Ectodermal cell (in vitro differentiated cells): ENCODE measurements around the gene TBCA.

ENCODE experiments used
- H3K27ac ChIP-seq: 2 replicates; pipeline ENCODE4 v1.7.0; 2013; ENCODE audit warnings: mild to moderate bottlenecking, low read depth, low read length; ENCODE audit not compliant: insufficient read depth, poor library complexity, severe bottlenecking
- H3K27me3 ChIP-seq: 2 replicates; pipeline ENCODE4 v1.7.0; 2013; ENCODE audit warnings: mild to moderate bottlenecking, low read length; ENCODE audit not compliant: insufficient read depth, control insufficient read depth, poor library complexity, severe bottlenecking
- H3K36me3 ChIP-seq: one replicate; pipeline ENCODE4 v1.7.0; 2013; ENCODE audit warnings: low read length; ENCODE audit not compliant: control insufficient read depth, insufficient read depth
- H3K4me1 ChIP-seq: one replicate; pipeline ENCODE4 v1.7.0; 2013; ENCODE audit warnings: low read length; ENCODE audit not compliant: control insufficient read depth, insufficient read depth
- H3K4me3 ChIP-seq: 2 replicates; pipeline ENCODE4 v1.7.0; 2013; ENCODE audit warnings: low read depth, low read length, control low read depth; ENCODE audit not compliant: insufficient read depth
- H3K9me3 ChIP-seq: 2 replicates; pipeline ENCODE4 v1.7.0; 2013; ENCODE audit warnings: mild to moderate bottlenecking, low read length, moderate library complexity; ENCODE audit not compliant: control insufficient read depth
- WGBS, 2 experiments: methylation state at CpG; one replicate each; pipeline ENCODE4 v1.1.7; 2013; ENCODE audit warnings: missing lambda C conversion rate in 2 of 2; 5-methylcytosine and 5-hydroxymethylcytosine counted together

TBCA gene

GRCh38 chr5:77748160-77748559 is 28.0 kb downstream of the TBCA start:
- WGBS, 2 experiments, result 42% methylated on average over 1 of the region's 2 CpGs; no CpG with 5 or more reads in 1 of the 2 experiments
- H3K9me3 ChIP-seq, result no peaks in the 10 kb centered on the region
- H3K4me1 ChIP-seq, result no peaks in the 10 kb centered on the region
- H3K27ac ChIP-seq, result no peak overlapping the region
- H3K27me3 ChIP-seq, result no peaks in the 10 kb centered on the region
- no peaks in the 10 kb centered on the region for H3K36me3 ChIP-seq
- no peak overlapping the region for H3K4me3 ChIP-seq

GRCh38 chr5:77744116-77744515 is 32.0 kb downstream of the TBCA start:
- H3K27me3 ChIP-seq, result no peaks in the 10 kb centered on the region
- 66 to 79% methylated on average over 2 of the region's 2 CpGs for WGBS, 2 experiments

GRCh38 chr5:77743181-77743580 is 33.0 kb downstream of the TBCA start:
- Histone ChIP-seq H3K4me3 (no peak overlapping the region), H3K27me3 (no peaks in the 10 kb centered on the region), H3K27ac (no peak overlapping the region), H3K36me3 (no peaks in the 10 kb centered on the region), H3K4me1 (no peaks in the 10 kb centered on the region), H3K9me3 (no peaks in the 10 kb centered on the region)
- WGBS, 2 experiments, result 89 to 90% methylated on average over 3 of the region's 3 CpGs

More at GRCh38 chr5:77744116-77744515, 32.0 kb downstream of the TBCA start:
- H3K4me3 ChIP-seq, result no peak overlapping the region
- no peak overlapping the region for H3K27ac ChIP-seq
- H3K9me3 ChIP-seq, result no peaks in the 10 kb centered on the region
- H3K36me3 ChIP-seq, result no peaks in the 10 kb centered on the region
- no peaks in the 10 kb centered on the region for H3K4me1 ChIP-seq

- Histone ChIP-seq H3K27me3 (no peaks in the 10 kb centered on the region), H3K36me3 (no peaks in the 10 kb centered on the region), H3K27ac (no peak overlapping the region), H3K4me1 (no peaks in the 10 kb centered on the region), H3K4me3 (no peak overlapping the region), H3K9me3 (no peaks in the 10 kb centered on the region)
- WGBS, 2 experiments, result 95 to 100% methylated on average over 3 of the region's 3 CpGs
These were observed 34.5 kb downstream of the TBCA start for GRCh38 chr5:77741608-77742007.

GRCh38 chr5:77734885-77735284 is 41.3 kb downstream of the TBCA start:
- no peak overlapping the region for H3K4me3 ChIP-seq
- WGBS, 2 experiments, result 100% methylated on average over 1 of the region's 2 CpGs; no CpG with 5 or more reads in 1 of the 2 experiments
- H3K36me3 ChIP-seq, result peaks cover 4% of the 10 kb centered on the region
- no peak overlapping the region for H3K27ac ChIP-seq
- H3K9me3 ChIP-seq, result no peaks in the 10 kb centered on the region
- no peaks in the 10 kb centered on the region for H3K4me1 ChIP-seq
- H3K27me3 ChIP-seq, result no peaks in the 10 kb centered on the region

GRCh38 chr5:77733130-77733529 is 43.0 kb downstream of the TBCA start:
- WGBS, 2 experiments, result 92 to 95% methylated on average over 3 of the region's 3 CpGs
- H3K4me1 ChIP-seq, result no peaks in the 10 kb centered on the region
- no peaks in the 10 kb centered on the region for H3K9me3 ChIP-seq
- no peak overlapping the region for H3K4me3 ChIP-seq
- H3K36me3 ChIP-seq, result peaks cover 4% of the 10 kb centered on the region
- no peak overlapping the region for H3K27ac ChIP-seq
- no peaks in the 10 kb centered on the region for H3K27me3 ChIP-seq

- Histone ChIP-seq H3K27me3 (no peaks in the 10 kb centered on the region), H3K4me3 (no peak overlapping the region), H3K9me3 (no peaks in the 10 kb centered on the region), H3K36me3 (no peaks in the 10 kb centered on the region), H3K4me1 (no peaks in the 10 kb centered on the region), H3K27ac (no peak overlapping the region)
- 79 to 100% methylated on average over 1 of the region's 3 CpGs for WGBS, 2 experiments
These were observed 48.9 kb downstream of the TBCA start for GRCh38 chr5:77727190-77727589.

GRCh38 chr5:77725616-77726015 is 50.5 kb downstream of the TBCA start:
- Histone ChIP-seq H3K4me3 (no peak overlapping the region), H3K27me3 (no peaks in the 10 kb centered on the region), H3K9me3 (no peaks in the 10 kb centered on the region), H3K36me3 (no peaks in the 10 kb centered on the region), H3K27ac (no peak overlapping the region), H3K4me1 (no peaks in the 10 kb centered on the region)
- 95 to 97% methylated on average over 7 of the region's 7 CpGs for WGBS, 2 experiments

- Histone ChIP-seq H3K4me3 (no peak overlapping the region), H3K27me3 (no peaks in the 10 kb centered on the region), H3K4me1 (no peaks in the 10 kb centered on the region), H3K27ac (no peak overlapping the region), H3K9me3 (no peaks in the 10 kb centered on the region), H3K36me3 (no peaks in the 10 kb centered on the region)
- 90 to 98% methylated on average over 4 to 5 of the region's 5 CpGs for WGBS, 2 experiments
These were observed 51.2 kb downstream of the TBCA start for GRCh38 chr5:77724934-77725333.

- Histone ChIP-seq H3K36me3 (no peaks in the 10 kb centered on the region), H3K4me1 (no peaks in the 10 kb centered on the region), H3K27me3 (no peaks in the 10 kb centered on the region), H3K9me3 (no peaks in the 10 kb centered on the region), H3K4me3 (no peak overlapping the region), H3K27ac (no peak overlapping the region)
- WGBS, 2 experiments, result 94 to 97% methylated on average over 2 to 3 of the region's 3 CpGs
These were observed 56.3 kb downstream of the TBCA start for GRCh38 chr5:77719666-77720363.
